Islet of Langerhans (tissue), 1 donor: ENCODE results near the gene ECM2.

Source experiments
- FAIRE-seq: peaks from one replicate; lab custom pipeline; 2011; peaks lifted over from hg19 to GRCh38; lab: Jason Lieb, UNC

The ECM2 gene

GRCh38 chr9:92527832-92528521, 7.8 kb downstream of the ECM2 start:
- no peak for FAIRE-seq

GRCh38 chr9:92527291-92527828, 8.4 kb downstream of the ECM2 start:
- FAIRE-seq: no peak

- no peak for FAIRE-seq
Observed at GRCh38 chr9:92525306-92525705, 10.5 kb downstream of the ECM2 start.

GRCh38 chr9:92524881-92525280, 10.9 kb downstream of the ECM2 start:
- no peak for FAIRE-seq

- FAIRE-seq: no peak
Observed at GRCh38 chr9:92522983-92523970, 12.5 kb downstream of the ECM2 start.

GRCh38 chr9:92520837-92521236, 15.0 kb downstream of the ECM2 start:
- FAIRE-seq: no peak

- FAIRE-seq: no peak
Observed at GRCh38 chr9:92518199-92518598, 17.6 kb downstream of the ECM2 start.

GRCh38 chr9:92517046-92517445, 18.7 kb downstream of the ECM2 start:
- FAIRE-seq: no peak

GRCh38 chr9:92516521-92516920, 19.3 kb downstream of the ECM2 start:
- no peak for FAIRE-seq

GRCh38 chr9:92514635-92515034, 21.2 kb downstream of the ECM2 start:
- no peak for FAIRE-seq

GRCh38 chr9:92513349-92513748, 22.4 kb downstream of the ECM2 start:
- no peak for FAIRE-seq

- FAIRE-seq: no peak
Observed at GRCh38 chr9:92512622-92513021, 23.2 kb downstream of the ECM2 start.

- no peak for FAIRE-seq
Observed at GRCh38 chr9:92510747-92511146, 25.0 kb downstream of the ECM2 start.

- FAIRE-seq: no peak
Observed at GRCh38 chr9:92509050-92509449, 26.7 kb downstream of the ECM2 start.

- FAIRE-seq: no peak
Observed at GRCh38 chr9:92508018-92508820, 27.6 kb downstream of the ECM2 start.

GRCh38 chr9:92507496-92507895, 28.3 kb downstream of the ECM2 start:
- FAIRE-seq: no peak

- no peak for FAIRE-seq
Observed at GRCh38 chr9:92507005-92507404, 28.8 kb downstream of the ECM2 start.

- FAIRE-seq: no peak
Observed at GRCh38 chr9:92506184-92506857, 29.5 kb downstream of the ECM2 start.

- no peak for FAIRE-seq
Observed at GRCh38 chr9:92504881-92505280, 30.9 kb downstream of the ECM2 start.

GRCh38 chr9:92503156-92503555, 32.6 kb downstream of the ECM2 start:
- no peak for FAIRE-seq

GRCh38 chr9:92501671-92502393, 34.0 kb downstream of the ECM2 start:
- FAIRE-seq: no peak
